ENCODE results near the gene ITPR2.
"Not testable (repeated sequence)": the region's sequence is repeated elsewhere in the genome, so short reads cannot be mapped to it uniquely, and the experiment has no call there.

The ITPR2 gene

DNA sequence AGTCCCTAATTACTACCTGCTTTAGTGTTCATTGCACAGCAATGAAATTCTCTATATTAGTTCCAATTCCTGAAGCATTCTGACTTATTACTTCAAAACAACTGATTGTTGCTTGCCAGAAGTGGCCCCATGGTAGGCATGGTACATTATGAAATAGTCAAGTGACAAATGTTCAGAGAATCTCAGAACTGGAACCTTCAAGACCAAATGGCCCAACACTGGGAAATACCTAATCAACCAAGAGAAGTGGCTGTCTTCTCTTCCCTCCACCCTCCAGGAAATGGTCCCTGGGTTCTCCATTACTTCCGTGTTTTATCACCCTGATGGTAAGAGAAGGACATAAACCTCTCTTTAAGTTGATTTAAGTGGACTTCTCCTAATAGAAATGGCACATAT is 49.9 kb downstream of the ITPR2 start:
- no peaks in the 10 kb centered on the region for H4K20me1 ChIP-seq
- peaks cover 0 to 55% (median 5%) of the 10 kb centered on the region in 11 experiments; a peak in 11 of 22 replicates for H3K36me3 ChIP-seq
- no peak for TF ChIP-seq Cebpa-rat (IDR thresholded peaks at IDR 0.05)
- no peak overlapping the region for H3K9ac ChIP-seq
- no peaks in the 10 kb centered on the region for H3K4me1 ChIP-seq
- no peak overlapping the region for H3K27ac ChIP-seq
- no peaks in the 10 kb centered on the region for H3K27me3 ChIP-seq
- no peak overlapping the region for H3K4me3 ChIP-seq
- peaks cover 15 to 54% (median 19%) of the 10 kb centered on the region in 11 experiments for H3K9me3 ChIP-seq (replicated peaks in 1 of 11)
- H3K4me2 ChIP-seq, result no peak overlapping the region

DNA sequence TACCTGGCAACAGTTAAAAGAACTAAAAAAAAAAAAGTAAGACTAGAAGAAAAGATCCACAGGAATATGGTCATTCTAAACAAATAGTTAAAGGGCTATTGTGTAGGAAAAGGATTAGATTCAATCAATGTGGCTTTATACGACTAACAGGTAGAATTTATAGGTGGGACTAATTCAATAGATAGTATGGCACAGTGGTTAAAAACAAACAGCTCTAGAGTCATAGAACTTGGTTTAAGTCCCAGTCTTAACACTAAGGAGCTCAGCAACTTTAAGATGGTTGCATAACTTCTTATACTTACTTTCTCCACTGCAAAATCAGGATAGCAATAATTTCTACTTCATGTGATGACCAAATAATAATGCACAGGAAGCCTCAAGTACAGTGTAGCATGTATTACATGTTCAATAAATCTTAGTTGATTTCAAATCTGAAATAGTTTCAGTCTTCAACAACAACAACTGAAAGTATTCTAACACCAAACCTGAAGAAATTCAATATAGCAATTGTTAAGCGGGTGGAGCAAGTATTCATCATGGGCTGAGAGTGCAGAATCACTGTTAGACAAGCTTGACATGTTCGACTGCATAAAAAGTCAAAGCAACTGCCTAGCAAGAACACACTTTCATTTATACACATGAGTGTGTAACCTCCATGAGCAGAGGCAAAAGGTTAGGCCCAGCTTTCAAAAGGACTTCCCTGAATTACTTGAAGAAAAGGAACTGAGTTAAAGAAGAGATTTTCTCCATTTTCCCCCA is 50.4 kb downstream of the ITPR2 start:
- no peak for TF ChIP-seq Cebpa-rat (IDR thresholded peaks at IDR 0.05)
- H3K27me3 ChIP-seq, result no peaks in the 10 kb centered on the region
- no peak overlapping the region for H3K4me3 ChIP-seq
- no peak overlapping the region for H3K4me2 ChIP-seq
- no peaks in the 10 kb centered on the region for H4K20me1 ChIP-seq
- peaks cover 21 to 59% (median 25%) of the 10 kb centered on the region in 11 experiments for H3K9me3 ChIP-seq (replicated peaks in 1 of 11)
- H3K9ac ChIP-seq, result no peak overlapping the region
- no peaks in the 10 kb centered on the region for H3K4me1 ChIP-seq
- no peak overlapping the region for H3K27ac ChIP-seq
- H3K36me3 ChIP-seq, result peaks cover 0 to 55% (median 5%) of the 10 kb centered on the region in 11 experiments; a peak in 11 of 22 replicates

DNA sequence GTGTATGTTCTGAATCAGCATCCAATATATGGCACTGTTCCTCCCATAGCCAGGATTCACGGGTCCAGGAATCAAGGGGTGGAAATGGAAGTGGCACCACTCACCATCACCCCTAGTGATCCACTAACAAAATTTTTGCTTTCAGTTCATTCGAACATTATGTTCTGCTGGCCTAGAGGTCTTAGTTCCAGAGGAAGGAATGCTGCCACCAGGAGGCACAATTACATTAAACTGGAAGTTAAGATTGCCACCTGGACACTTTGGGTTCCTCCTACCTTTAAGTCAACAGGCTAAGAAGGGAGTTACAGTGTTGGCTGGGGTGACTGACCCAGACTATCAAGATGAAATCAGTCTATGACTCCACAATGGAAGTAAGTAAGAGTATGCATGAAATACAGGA is 52.3 kb downstream of the ITPR2 start:
- peaks cover 34 to 65% (median 40%) of the 10 kb centered on the region in 11 experiments for H3K9me3 ChIP-seq (replicated peaks in 1 of 11)
- H3K4me2 ChIP-seq, H3K4me3 ChIP-seq, H3K4me1 ChIP-seq, H4K20me1 ChIP-seq, H3K27me3 ChIP-seq, H3K9ac ChIP-seq, H3K27ac ChIP-seq: not testable (repeated sequence)
- H3K36me3 ChIP-seq, result peaks cover 0 to 53% (median 7%) of the 10 kb centered on the region in 11 experiments; a peak in 14 of 22 replicates

DNA sequence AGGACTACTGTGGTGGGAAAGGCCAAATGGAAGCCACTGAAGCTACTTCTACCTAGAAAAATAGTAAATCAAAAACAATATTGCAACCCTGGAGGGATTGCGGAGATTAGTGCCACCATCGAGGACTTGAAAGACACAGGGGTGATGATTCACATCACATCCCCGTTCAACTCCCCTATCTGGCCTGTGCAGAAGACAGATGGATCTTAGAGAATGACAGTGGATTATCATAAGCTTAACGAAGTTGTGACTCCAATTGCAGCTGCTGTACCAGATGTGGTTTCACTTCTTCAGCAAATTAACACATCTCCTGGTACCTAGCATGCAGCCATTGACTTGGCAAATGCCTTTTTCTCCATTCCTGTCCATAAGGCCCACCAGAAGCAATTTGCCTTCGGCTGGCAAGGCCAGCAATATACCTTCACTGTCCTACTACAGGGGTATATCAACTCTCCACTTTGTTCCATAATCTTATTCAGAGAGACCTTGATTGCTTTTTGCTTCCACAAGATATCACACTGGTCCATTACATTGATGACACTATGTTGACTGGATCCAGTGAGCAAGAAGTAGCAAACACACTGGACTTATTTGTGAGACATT is 54.7 kb downstream of the ITPR2 start:
- not testable (repeated sequence) for H3K27ac ChIP-seq, H3K4me3 ChIP-seq, H4K20me1 ChIP-seq, H3K27me3 ChIP-seq, H3K4me2 ChIP-seq, H3K9ac ChIP-seq
- Histone ChIP-seq H3K9me3 (replicated peaks in 1 of 11) (peaks cover 31 to 65% (median 40%) of the 10 kb centered on the region in 11 experiments), H3K4me1 (peaks cover 0 to 18% (median 0%) of the 10 kb centered on the region in 10 experiments; a peak in 7 of 20 replicates), H3K36me3 (peaks cover 0 to 61% (median 7%) of the 10 kb centered on the region in 11 experiments; a peak in 14 of 22 replicates)

DNA sequence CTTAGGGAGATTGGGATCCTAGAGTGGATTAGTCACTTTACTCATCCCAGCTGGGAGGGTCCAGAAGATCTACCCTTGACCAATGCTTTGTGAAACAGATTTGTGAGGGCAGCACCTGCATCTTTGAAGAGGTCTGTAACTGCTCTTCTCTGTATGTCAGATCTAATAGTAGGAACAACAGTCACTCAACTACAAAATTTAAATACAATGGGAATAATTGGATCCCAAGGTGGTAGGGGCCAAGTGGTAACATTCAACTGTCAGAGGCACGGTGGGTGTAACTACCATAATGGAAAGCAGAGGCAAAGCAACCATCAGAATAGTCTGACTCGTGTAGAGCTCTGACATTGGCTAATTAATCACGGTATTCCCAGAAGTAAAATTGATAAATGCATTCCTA is 55.8 kb downstream of the ITPR2 start:
- Histone ChIP-seq H3K27me3 (no peaks in the 10 kb centered on the region), H3K4me3 (no peak overlapping the region), H3K9me3 (replicated peaks in 1 of 11) (peaks cover 31 to 58% (median 40%) of the 10 kb centered on the region in 11 experiments), H3K9ac (no peak overlapping the region), H3K4me1 (peaks cover 0 to 26% (median 0%) of the 10 kb centered on the region in 10 experiments; a peak in 7 of 20 replicates), H3K27ac (no peak overlapping the region), H3K36me3 (peaks cover 0 to 61% (median 7%) of the 10 kb centered on the region in 11 experiments; a peak in 13 of 22 replicates), H4K20me1 (peaks cover 0 to 10% (median 0%) of the 10 kb centered on the region in 11 experiments; a peak in 3 of 22 replicates), H3K4me2 (no peak overlapping the region)
- TF ChIP-seq Cebpa-rat (IDR thresholded peaks at IDR 0.05), result no peak

DNA sequence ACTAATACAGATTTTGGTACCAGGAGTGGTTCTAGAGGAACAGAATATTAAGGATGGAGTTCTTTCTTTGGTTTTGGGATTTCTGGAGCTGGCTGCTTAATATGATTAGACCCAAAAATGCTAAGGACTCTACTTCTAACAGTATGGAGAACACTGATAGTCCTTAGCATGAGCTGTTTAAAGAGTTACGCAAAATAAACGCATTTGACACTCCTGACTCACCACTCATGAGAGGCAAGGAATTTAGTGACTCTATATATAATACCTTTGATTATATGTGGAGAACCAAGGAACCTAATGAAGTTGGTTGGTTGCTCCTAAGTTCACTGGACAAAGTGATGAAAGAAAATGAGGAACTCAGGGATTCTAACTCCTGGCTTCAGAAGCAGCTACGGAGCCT is 57.0 kb downstream of the ITPR2 start:
- not testable (repeated sequence) for H3K27me3 ChIP-seq, H3K4me3 ChIP-seq, H3K9ac ChIP-seq, H3K4me2 ChIP-seq, H3K27ac ChIP-seq
- Histone ChIP-seq H3K9me3 (replicated peaks in 1 of 11) (peaks cover 28 to 48% (median 39%) of the 10 kb centered on the region in 11 experiments), H3K36me3 (peaks cover 0 to 53% (median 7%) of the 10 kb centered on the region in 11 experiments; a peak in 12 of 22 replicates), H3K4me1 (peaks cover 0 to 27% (median 0%) of the 10 kb centered on the region in 10 experiments; a peak in 7 of 20 replicates), H4K20me1 (peaks cover 0 to 10% (median 0%) of the 10 kb centered on the region in 11 experiments; a peak in 3 of 22 replicates)

DNA sequence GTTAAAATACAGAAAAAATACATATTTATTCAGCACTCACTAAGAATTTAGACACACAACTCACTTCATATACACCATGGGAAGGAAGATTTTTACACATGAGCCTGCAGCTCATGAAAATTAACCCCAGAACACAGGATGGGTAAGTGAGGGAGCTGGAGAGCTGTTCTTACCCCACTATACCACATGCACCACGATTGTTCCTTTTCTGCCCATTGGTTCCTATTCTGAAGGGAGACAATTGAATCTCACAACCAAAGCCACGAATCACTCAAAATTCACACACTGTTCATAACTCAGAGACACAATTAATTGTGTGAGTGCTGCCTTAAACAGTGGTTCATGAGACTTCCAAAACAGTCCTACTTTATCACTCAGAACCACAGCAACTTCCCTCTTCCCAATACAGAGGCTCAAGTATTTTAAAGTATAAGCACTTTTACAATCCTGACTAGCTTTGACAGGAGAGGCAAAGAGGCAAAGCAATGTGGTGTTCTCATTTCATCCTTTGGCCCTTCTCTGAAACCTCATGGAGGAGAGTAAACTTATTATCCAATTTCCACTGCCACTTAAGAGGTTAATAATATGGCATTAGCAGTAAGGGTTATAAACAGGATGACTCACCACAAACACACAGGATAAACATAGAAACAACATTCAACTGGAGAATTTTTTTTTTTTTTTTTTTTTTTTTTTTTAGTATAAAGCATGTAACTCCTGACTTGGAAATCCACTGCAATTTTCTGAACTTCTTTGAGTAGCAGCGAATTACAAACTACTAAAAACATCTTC is 59.5 kb downstream of the ITPR2 start:
- Histone ChIP-seq H3K36me3 (peaks cover 0 to 33% (median 7%) of the 10 kb centered on the region in 11 experiments; a peak in 11 of 22 replicates), H3K27ac (peak overlapping the region in 2 of 11 experiments; percentile 19 to 23; a peak in 2 of 22 replicates), H3K4me2 (peak overlapping the region in 3 of 11 experiments; percentile 1 to 66 (median 48); a peak in 5 of 22 replicates), H4K20me1 (peaks cover 0 to 30% (median 0%) of the 10 kb centered on the region in 11 experiments; a peak in 4 of 22 replicates), H3K9me3 (replicated peaks in 1 of 11) (peaks cover 22 to 27% (median 24%) of the 10 kb centered on the region in 11 experiments), H3K4me3 (no peak overlapping the region), H3K27me3 (no peaks in the 10 kb centered on the region), H3K4me1 (peaks cover 0 to 50% (median 0%) of the 10 kb centered on the region in 10 experiments; a peak in 7 of 20 replicates), H3K9ac (no peak overlapping the region)
- TF ChIP-seq Cebpa-rat (IDR thresholded peaks at IDR 0.05), result no peak

DNA sequence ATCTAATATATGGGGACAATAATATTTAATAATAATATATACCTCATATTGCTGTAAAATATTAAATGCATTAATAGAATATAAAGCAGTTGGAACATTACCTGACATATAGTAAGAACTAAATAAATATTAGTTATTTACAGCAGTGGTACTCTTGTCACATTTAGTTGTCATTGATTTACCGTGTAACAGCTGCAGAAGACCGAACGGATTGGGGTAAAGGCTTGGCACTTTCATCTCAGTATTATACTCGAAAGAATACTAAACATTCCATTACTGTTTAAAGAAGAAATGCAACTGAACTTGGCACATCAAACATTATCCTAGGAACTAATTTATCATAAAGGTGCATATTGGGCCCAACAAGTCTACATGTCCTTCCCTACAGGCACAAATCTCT is 61.1 kb downstream of the ITPR2 start:
- TF ChIP-seq Cebpa-rat (IDR thresholded peaks at IDR 0.05), result no peak
- no peak overlapping the region for H3K4me3 ChIP-seq
- H3K9me3 ChIP-seq (replicated peaks in 1 of 11), result peaks cover 6 to 10% (median 7%) of the 10 kb centered on the region in 11 experiments
- peaks cover 0 to 50% (median 0%) of the 10 kb centered on the region in 10 experiments; a peak in 7 of 20 replicates for H3K4me1 ChIP-seq
- H3K9ac ChIP-seq, result no peak overlapping the region
- H3K36me3 ChIP-seq, result peaks cover 0 to 20% (median 0%) of the 10 kb centered on the region in 11 experiments; a peak in 9 of 22 replicates
- no peak overlapping the region for H3K4me2 ChIP-seq
- H3K27me3 ChIP-seq, result no peaks in the 10 kb centered on the region
- peaks cover 0 to 37% (median 0%) of the 10 kb centered on the region in 11 experiments; a peak in 4 of 22 replicates for H4K20me1 ChIP-seq
- H3K27ac ChIP-seq, result no peak overlapping the region
